SK-N-MC (cell line): ENCODE measurements around the gene INHA.

Experiments used
- DNase-seq: peaks from one replicate; pipeline ENCODE4 v3.0.0-alpha.2; 2011; ENCODE audit warnings: low read depth, low spot score
- H3K27ac ChIP-seq: fragments of 200-600 bp; sonication (generic); 2 replicates; pipeline ENCODE4 v1.5.1; 2016; ENCODE audit warnings: mixed run types
- H3K36me3 ChIP-seq: fragments of 200-600 bp; sonication (generic); 2 replicates; pipeline ENCODE4 v1.6.1; 2017; ENCODE audit warnings: antibody characterized with exemption, low read length, mixed read lengths; ENCODE audit not compliant: insufficient read depth
- H3K4me3 ChIP-seq: fragments of 200-600 bp; sonication (generic); 2 replicates; pipeline ENCODE4 v1.5.1; 2016
- H3K9ac ChIP-seq: fragments of 200-600 bp; sonication (generic); 2 replicates; pipeline ENCODE4 v1.8.0; 2017; ENCODE audit warnings: mixed run types, mixed read lengths; ENCODE audit not compliant: insufficient read length
- H3K9me3 ChIP-seq: fragments of 200-600 bp; sonication (generic); 2 replicates; pipeline ENCODE4 v1.6.1; 2017; ENCODE audit warnings: low read depth, mild to moderate bottlenecking, antibody characterized with exemption, low read length, moderate library complexity, mixed read lengths
- EZH2 ChIP-seq: fragments of 200-600 bp; sonication (generic); IDR thresholded peaks from one replicate; pipeline ENCODE4 v1.6.1; 2017; ENCODE audit warnings: antibody characterized with exemption
- FOXP2 ChIP-seq: optimal IDR thresholded peaks from 2 replicates; pipeline ENCODE3; 2011; ENCODE audit warnings: mild to moderate bottlenecking, moderate library complexity; ENCODE audit not compliant: insufficient read depth; ENCODE audit errors: extremely low read length, control extremely low read depth
- POLR2AphosphoS5 ChIP-seq: IDR thresholded peaks from 2 replicates; pipeline ENCODE4 v1.6.1; 2012; ENCODE audit warnings: mild to moderate bottlenecking, low read depth, low read length, borderline replicate concordance

Gene INHA

GRCh38 chr2:219575566-219576504 is 3.7 kb downstream of the INHA start:
- no peaks in the 10 kb centered on the region for H3K36me3 ChIP-seq
- H3K4me3 ChIP-seq, result no peak overlapping the region
- DNase-seq, result no peak
- H3K27ac ChIP-seq, result no peak overlapping the region
- H3K9me3 ChIP-seq, result no peaks in the 10 kb centered on the region
- H3K9ac ChIP-seq, result no peak overlapping the region
- no peak for TF ChIP-seq EZH2
- no peak for TF ChIP-seq POLR2AphosphoS5
- no peak for TF ChIP-seq FOXP2

GRCh38 chr2:219576505-219577388 is 4.6 kb downstream of the INHA start:
- Histone ChIP-seq H3K27ac (no peak overlapping the region), H3K9ac (no peak overlapping the region), H3K36me3 (no peaks in the 10 kb centered on the region), H3K9me3 (no peaks in the 10 kb centered on the region), H3K4me3 (no peak overlapping the region)
- TF ChIP-seq FOXP2 (no peak), POLR2AphosphoS5 (no peak), EZH2 (no peak)
- DNase-seq, result no peak

GRCh38 chr2:219578811-219579613 is 6.9 kb downstream of the INHA start:
- H3K27ac ChIP-seq, result no peak overlapping the region
- no peak overlapping the region for H3K9ac ChIP-seq
- H3K4me3 ChIP-seq, result no peak overlapping the region
- no peak for TF ChIP-seq POLR2AphosphoS5
- TF ChIP-seq FOXP2, result no peak
- TF ChIP-seq EZH2, result no peak
- DNase-seq, result no peak
- no peaks in the 10 kb centered on the region for H3K36me3 ChIP-seq
- no peaks in the 10 kb centered on the region for H3K9me3 ChIP-seq

GRCh38 chr2:219581346-219581745 is 9.2 kb downstream of the INHA start:
- DNase-seq, result no peak
- Histone ChIP-seq H3K9me3 (no peaks in the 10 kb centered on the region), H3K27ac (no peak overlapping the region), H3K36me3 (no peaks in the 10 kb centered on the region), H3K9ac (no peak overlapping the region), H3K4me3 (no peak overlapping the region)
- TF ChIP-seq POLR2AphosphoS5 (no peak), FOXP2 (no peak), EZH2 (no peak)

GRCh38 chr2:219591091-219591490 is 19.0 kb downstream of the INHA start:
- no peaks in the 10 kb centered on the region for H3K9me3 ChIP-seq
- TF ChIP-seq EZH2 (no peak), FOXP2 (no peak), POLR2AphosphoS5 (no peak)
- H3K36me3 ChIP-seq, result no peaks in the 10 kb centered on the region
- no peak overlapping the region for H3K4me3 ChIP-seq
- no peak overlapping the region for H3K27ac ChIP-seq
- H3K9ac ChIP-seq, result no peak overlapping the region
- no peak for DNase-seq

- H3K9me3 ChIP-seq, result no peaks in the 10 kb centered on the region
Observed at GRCh38 chr2:219592736-219593135, 20.6 kb downstream of the INHA start.

GRCh38 chr2:219593154-219593553 is 21.0 kb downstream of the INHA start:
- no peaks in the 10 kb centered on the region for H3K9me3 ChIP-seq
- no peak for TF ChIP-seq POLR2AphosphoS5
- no peak for TF ChIP-seq EZH2
- TF ChIP-seq FOXP2, result no peak
- no peaks in the 10 kb centered on the region for H3K36me3 ChIP-seq
- H3K27ac ChIP-seq, result no peak overlapping the region
- H3K4me3 ChIP-seq, result no peak overlapping the region
- H3K9ac ChIP-seq, result no peak overlapping the region
- no peak for DNase-seq

More at GRCh38 chr2:219592736-219593135, 20.6 kb downstream of the INHA start:
- TF ChIP-seq POLR2AphosphoS5 (peak; percentile 44), FOXP2 (no peak), EZH2 (no peak)
- Histone ChIP-seq H3K36me3 (no peaks in the 10 kb centered on the region), H3K27ac (no peak overlapping the region), H3K4me3 (no peak overlapping the region), H3K9ac (no peak overlapping the region)
- DNase-seq, result no peak
